Small intestine (tissue), 7 donors: ENCODE data around the gene LRATD1. TPM values are rescaled to one million over a fixed set of nuclear protein-coding genes. Genes with fewer than 3 reads are reported as not detected.

Experiments used
- DNase-seq, 2 donors: peaks; one replicate each; pipeline versions ENCODE4 v3.0.0 to v3.0.0-alpha.2; 2013
- FAIRE-seq: peaks from 2 replicates; lab custom pipeline; 2012; peaks lifted over from hg19 to GRCh38; lab: Jason Lieb, UNC
- H3K27ac ChIP-seq, 3 donors: one replicate each; pipeline ENCODE4 v1.5.1; 2013; ENCODE audit warnings: low read length in 2 of 3, mild to moderate bottlenecking in 2 of 3, control low read depth in 1 of 3, inconsistent platforms in 1 of 3, low read depth in 1 of 3, moderate library complexity in 1 of 3
- H3K27me3 ChIP-seq, 3 donors: one replicate each; pipeline ENCODE4 v1.6.1; 2013; ENCODE audit warnings: low read length in 3 of 3, inconsistent platforms in 1 of 3; ENCODE audit not compliant: control insufficient read depth in 3 of 3, insufficient read depth in 3 of 3
- H3K36me3 ChIP-seq, 3 donors: one replicate each; pipeline ENCODE4 v1.6.1; 2013; ENCODE audit warnings: low read length in 3 of 3, inconsistent platforms in 1 of 3, low read depth in 1 of 3, mild to moderate bottlenecking in 1 of 3, moderate library complexity in 1 of 3; ENCODE audit not compliant: control insufficient read depth in 3 of 3, insufficient read depth in 2 of 3
- H3K4me1 ChIP-seq, 3 donors: one replicate each; pipeline ENCODE4 v1.6.1; 2013; ENCODE audit warnings: low read length in 2 of 3, inconsistent platforms in 1 of 3, low read depth in 1 of 3, mild to moderate bottlenecking in 1 of 3, moderate library complexity in 1 of 3; ENCODE audit not compliant: control insufficient read depth in 3 of 3, insufficient read depth in 2 of 3
- H3K4me3 ChIP-seq, 3 donors: one replicate each; pipeline ENCODE4 v1.5.1; 2013; ENCODE audit warnings: low read length in 3 of 3, control low read depth in 1 of 3, inconsistent platforms in 1 of 3, low read depth in 1 of 3, mild to moderate bottlenecking in 1 of 3, moderate library complexity in 1 of 3
- H3K9me3 ChIP-seq, 2 donors: one replicate each; pipeline ENCODE4 v1.6.1; 2013; ENCODE audit warnings: low read depth in 1 of 2, low read length in 1 of 2; ENCODE audit not compliant: control insufficient read depth in 2 of 2, insufficient read depth in 1 of 2
- WGBS, 3 donors: extraction: QIAGEN DNeasy Blood & Tissue Kit; methylation state at CpG; one replicate each; pipeline ENCODE4 v1.1.7; 2013; 5-methylcytosine and 5-hydroxymethylcytosine counted together
- polyA plus RNA-seq, 4 donors: library from polyadenylated mRNA; stranded (reverse) in 3 of 4; unstranded in 1 of 4; fragments of 200-250 nt in 3 of 4; fragments of 120-200 nt in 1 of 4; gene quantifications; one replicate each; pipeline versions ENCODE4 v1.2.1 to v1.2.3, GENCODE V29; 2013
- donor health status: healthy with polysubstance abuse.
- donor health status: control.
- donor health status: control.
- donor health status: Bipolar disorder and iron deficiency.
- donor health status: healthy.

Gene LRATD1
- polyA plus RNA-seq, 4 donors: 24.6 to 95.0 (median 37.2) TPM

- Histone ChIP-seq H3K4me1 (no peaks in the 10 kb centered on the region), H3K27me3 (no peaks in the 10 kb centered on the region), H3K36me3 (no peaks in the 10 kb centered on the region), H3K27ac (no peak overlapping the region), H3K9me3 (no peaks in the 10 kb centered on the region), H3K4me3 (no peak overlapping the region)
- FAIRE-seq (no peak), DNase-seq (no peak)
- WGBS, 3 donors: 83 to 90% (median 88%) methylated on average over 2 of the region's 2 CpGs
Observed at GRCh38 chr2:14608245-14608644, 24.3 kb upstream of the LRATD1 start.

GRCh38 chr2:14614017-14614416 is 18.5 kb upstream of the LRATD1 start:
- no peak for FAIRE-seq
- Histone ChIP-seq H3K27me3 (no peaks in the 10 kb centered on the region), H3K4me3 (no peak overlapping the region)

GRCh38 chr2:14615121-14615520 is 17.4 kb upstream of the LRATD1 start:
- no peaks in the 10 kb centered on the region for H3K9me3 ChIP-seq
- DNase-seq: no peak
- FAIRE-seq: no peak
- peaks cover 0 to 5% (median 0%) of the 10 kb centered on the region in 3 donors for H3K4me1 ChIP-seq
- no peaks in the 10 kb centered on the region for H3K27me3 ChIP-seq
- H3K4me3 ChIP-seq: no peak overlapping the region
- H3K36me3 ChIP-seq: no peaks in the 10 kb centered on the region
- H3K27ac ChIP-seq: no peak overlapping the region

More at GRCh38 chr2:14614017-14614416, 18.5 kb upstream of the LRATD1 start:
- Histone ChIP-seq H3K27ac (no peak overlapping the region), H3K9me3 (no peaks in the 10 kb centered on the region), H3K36me3 (no peaks in the 10 kb centered on the region), H3K4me1 (peaks cover 0 to 5% (median 0%) of the 10 kb centered on the region in 3 donors)
- DNase-seq: no peak

GRCh38 chr2:14615760-14616159 is 16.8 kb upstream of the LRATD1 start:
- no peak for FAIRE-seq
- 87 to 94% (median 90%) methylated on average over 9 of the region's 9 CpGs for WGBS, 3 donors
- no peak for DNase-seq
- no peak overlapping the region for H3K4me3 ChIP-seq
- no peak overlapping the region for H3K27ac ChIP-seq
- H3K36me3 ChIP-seq: no peaks in the 10 kb centered on the region
- no peaks in the 10 kb centered on the region for H3K9me3 ChIP-seq
- peaks cover 0 to 5% (median 0%) of the 10 kb centered on the region in 3 donors for H3K4me1 ChIP-seq
- H3K27me3 ChIP-seq: no peaks in the 10 kb centered on the region

- no peaks in the 10 kb centered on the region for H3K27me3 ChIP-seq
- peaks cover 0 to 6% (median 3%) of the 10 kb centered on the region in 3 donors for H3K4me1 ChIP-seq
- no peak overlapping the region for H3K4me3 ChIP-seq
- peak; percentile 42 to 78 for DNase-seq
- H3K9me3 ChIP-seq: no peaks in the 10 kb centered on the region
- no peaks in the 10 kb centered on the region for H3K36me3 ChIP-seq
- H3K27ac ChIP-seq: no peak overlapping the region
- 4 to 29% (median 18%) methylated on average over 4 of the region's 4 CpGs for WGBS, 3 donors
- no peak for FAIRE-seq
Observed at GRCh38 chr2:14616342-14616741, 16.2 kb upstream of the LRATD1 start.

GRCh38 chr2:14616950-14617349 is 15.6 kb upstream of the LRATD1 start:
- H3K27ac ChIP-seq: no peak overlapping the region
- peaks cover 0 to 9% (median 8%) of the 10 kb centered on the region in 3 donors for H3K4me1 ChIP-seq
- FAIRE-seq (no peak), DNase-seq (no peak)
- no peaks in the 10 kb centered on the region for H3K27me3 ChIP-seq
- H3K9me3 ChIP-seq: no peaks in the 10 kb centered on the region
- H3K4me3 ChIP-seq: no peak overlapping the region
- WGBS, 3 donors: 76 to 87% (median 83%) methylated on average over 6 of the region's 6 CpGs
- H3K36me3 ChIP-seq: no peaks in the 10 kb centered on the region

- Histone ChIP-seq H3K36me3 (no peaks in the 10 kb centered on the region), H3K4me3 (no peak overlapping the region), H3K27ac (no peak overlapping the region), H3K4me1 (peaks cover 0 to 28% (median 8%) of the 10 kb centered on the region in 3 donors), H3K9me3 (no peaks in the 10 kb centered on the region), H3K27me3 (no peaks in the 10 kb centered on the region)
- DNase-seq (no peak), FAIRE-seq (no peak)
- 76 to 94% (median 83%) methylated on average over 3 of the region's 3 CpGs for WGBS, 3 donors
Observed at GRCh38 chr2:14619441-14619840, 13.1 kb upstream of the LRATD1 start.

- Histone ChIP-seq H3K27me3 (no peaks in the 10 kb centered on the region), H3K9me3 (no peaks in the 10 kb centered on the region), H3K4me1 (peaks cover 2 to 35% (median 5%) of the 10 kb centered on the region in 3 donors), H3K27ac (peak overlapping the region in 1 of 3 donors; percentile 81), H3K4me3 (no peak overlapping the region), H3K36me3 (no peaks in the 10 kb centered on the region)
- FAIRE-seq (no peak), DNase-seq (no peak)
- WGBS, 3 donors: 83 to 98% (median 94%) methylated on average over 1 of the region's 1 CpG
Observed at GRCh38 chr2:14621114-14621513, 11.4 kb upstream of the LRATD1 start.

GRCh38 chr2:14621906-14622549 is 10.5 kb upstream of the LRATD1 start:
- H3K27ac ChIP-seq: peak overlapping the region in 2 of 3 donors; percentile 22 to 81
- no peaks in the 10 kb centered on the region for H3K9me3 ChIP-seq
- WGBS, 3 donors: 75 to 77% (median 77%) methylated on average over 6 of the region's 6 CpGs
- H3K4me1 ChIP-seq: peaks cover 2 to 44% (median 5%) of the 10 kb centered on the region in 3 donors
- H3K27me3 ChIP-seq: no peaks in the 10 kb centered on the region
- peak in 1 of 2 donors; percentile 76 for DNase-seq
- H3K36me3 ChIP-seq: no peaks in the 10 kb centered on the region
- no peak overlapping the region for H3K4me3 ChIP-seq
- FAIRE-seq: no peak
